Measurements from ENCODE around the gene CERT1.

DNA sequence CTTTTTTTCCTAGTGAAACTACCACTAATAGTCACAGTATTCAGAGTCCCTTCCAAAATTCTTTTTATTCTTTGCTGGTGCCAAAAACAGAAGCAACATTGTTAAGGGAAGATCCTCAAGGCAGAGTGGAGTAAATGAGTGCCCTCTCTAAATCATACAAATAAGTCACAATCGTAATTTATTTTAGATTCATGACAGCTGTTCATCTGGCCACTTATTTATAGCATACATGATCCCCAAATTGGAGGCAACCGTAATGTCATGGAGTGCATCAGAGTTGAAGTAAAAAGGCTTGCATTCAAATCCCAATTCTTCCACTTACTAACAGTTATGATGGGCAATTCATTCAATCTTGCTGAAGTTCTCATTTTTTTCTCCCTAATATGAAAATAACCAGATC is 33.7 kb upstream of the CERT1 start:
- TF ChIP-seq, protein P1, sequence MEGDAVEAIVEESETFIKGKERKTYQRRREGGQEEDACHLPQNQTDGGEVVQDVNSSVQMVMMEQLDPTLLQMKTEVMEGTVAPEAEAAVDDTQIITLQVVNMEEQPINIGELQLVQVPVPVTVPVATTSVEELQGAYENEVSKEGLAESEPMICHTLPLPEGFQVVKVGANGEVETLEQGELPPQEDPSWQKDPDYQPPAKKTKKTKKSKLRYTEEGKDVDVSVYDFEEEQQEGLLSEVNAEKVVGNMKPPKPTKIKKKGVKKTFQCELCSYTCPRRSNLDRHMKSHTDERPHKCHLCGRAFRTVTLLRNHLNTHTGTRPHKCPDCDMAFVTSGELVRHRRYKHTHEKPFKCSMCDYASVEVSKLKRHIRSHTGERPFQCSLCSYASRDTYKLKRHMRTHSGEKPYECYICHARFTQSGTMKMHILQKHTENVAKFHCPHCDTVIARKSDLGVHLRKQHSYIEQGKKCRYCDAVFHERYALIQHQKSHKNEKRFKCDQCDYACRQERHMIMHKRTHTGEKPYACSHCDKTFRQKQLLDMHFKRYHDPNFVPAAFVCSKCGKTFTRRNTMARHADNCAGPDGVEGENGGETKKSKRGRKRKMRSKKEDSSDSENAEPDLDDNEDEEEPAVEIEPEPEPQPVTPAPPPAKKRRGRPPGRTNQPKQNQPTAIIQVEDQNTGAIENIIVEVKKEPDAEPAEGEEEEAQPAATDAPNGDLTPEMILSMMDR (IDR thresholded peaks at IDR 0.05; ENCODE audit: borderline replicate concordance, extremely low read depth, low read length, poor library complexity, severe bottlenecking), result no peak
- TF ChIP-seq EZH2 (IDR thresholded peaks at IDR 0.05; ENCODE audit: borderline replicate concordance, low read depth, low read length, severe bottlenecking), result no peak

Data from DND-41 (cell line).